NCI-H2081 treated with DMSO at 0.1 percent for 48 hours (cell line): ENCODE data around the gene OOSP2.
"Not testable (repeated sequence)": the region's sequence is repeated elsewhere in the genome, so short reads cannot be mapped to it uniquely, and the experiment has no call there.

Experiments used
- DNase-seq: peaks from one replicate; lab custom pipeline; 2025; lab: John Stamatoyannopoulos, UW

Gene OOSP2

DNA sequence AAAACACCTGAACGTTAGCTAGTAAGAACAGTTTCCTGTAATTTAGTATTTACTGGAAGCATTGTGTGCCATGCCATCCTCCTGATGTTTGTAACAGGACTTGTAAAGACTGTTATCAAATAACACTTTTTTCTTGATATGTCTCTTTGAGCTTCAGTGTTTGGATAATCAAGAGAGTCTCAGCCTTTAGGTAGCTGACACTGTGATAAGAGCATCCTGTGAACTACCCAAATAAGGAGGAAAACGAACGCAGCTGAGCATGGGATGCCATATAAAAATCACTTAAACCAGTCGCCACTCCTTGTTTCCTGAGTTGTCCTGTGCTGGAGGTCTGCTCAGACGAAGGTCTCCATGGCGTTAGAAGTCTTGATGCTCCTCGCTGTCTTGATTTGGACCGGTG lies at the start of gene OOSP2:
OOSP2 (plus strand) TSS at position 301 of the 400 bp plus-strand sequence; CDS start at position 352, 51 bp downstream.
- DNase-seq, result no peak

- DNase-seq, result no peak
These were observed 49.8 kb upstream of the OOSP2 start for GRCh38 chr11:59990421-59990820.

DNA sequence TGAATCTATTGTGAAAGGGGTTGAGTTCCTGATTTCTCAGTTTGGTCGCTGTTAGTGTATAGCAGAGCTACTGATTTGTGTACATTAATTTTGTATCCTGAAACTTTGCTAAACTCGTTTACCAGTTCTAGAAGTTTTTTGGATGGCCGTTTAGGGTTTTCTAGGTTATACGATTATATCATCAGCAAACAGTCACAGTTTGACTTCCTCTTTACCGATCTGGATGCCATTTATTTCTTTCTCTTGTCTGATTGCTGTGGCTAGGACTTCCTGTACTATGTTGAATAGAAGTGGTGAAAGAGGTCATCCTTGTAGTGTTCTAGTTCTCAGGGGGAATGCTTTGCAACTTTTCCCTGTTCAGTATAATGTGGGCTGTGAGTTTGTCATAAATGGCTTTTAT lies 47.8 kb upstream of the OOSP2 start:
- DNase-seq, result no peak

- no peak for DNase-seq
These were observed 42.4 kb upstream of the OOSP2 start for GRCh38 chr11:59997800-59998199.

GRCh38 chr11:59999691-60000090 lies 40.5 kb upstream of the OOSP2 start:
- DNase-seq, result no peak

- DNase-seq, result no peak
These were observed 36.5 kb upstream of the OOSP2 start for GRCh38 chr11:60003729-60004128.

GRCh38 chr11:60005360-60005759 lies 34.8 kb upstream of the OOSP2 start:
- DNase-seq, result no peak

GRCh38 chr11:60016881-60017280 lies 23.3 kb upstream of the OOSP2 start, which contains the start of gene OOSP4B:
TSS of gene OOSP4B (plus strand) at chr11:60017181.
- DNase-seq, result no peak

DNA sequence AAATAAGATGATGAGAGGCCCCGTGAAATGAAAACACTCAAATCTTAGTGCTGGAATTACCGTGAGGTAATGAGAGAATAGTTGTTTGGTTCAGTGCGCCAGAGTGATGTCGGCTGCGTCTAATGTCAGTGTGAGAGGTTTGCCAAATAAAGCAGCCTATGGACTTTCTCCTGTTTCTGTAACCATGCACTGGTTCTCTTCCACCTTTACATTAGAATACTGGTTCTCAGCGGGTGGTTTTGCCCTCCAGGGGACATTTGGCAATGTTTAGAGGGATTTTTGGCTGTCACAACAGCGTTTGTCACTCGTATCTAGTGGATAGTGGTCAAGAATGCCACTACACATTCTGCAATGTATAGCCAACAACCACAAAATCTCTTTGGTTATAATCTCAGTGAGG lies 22.2 kb upstream of the OOSP2 start:
- DNase-seq, result no peak

GRCh38 chr11:60020376-60020775 lies 19.8 kb upstream of the OOSP2 start:
- not testable (repeated sequence) for DNase-seq

DNA sequence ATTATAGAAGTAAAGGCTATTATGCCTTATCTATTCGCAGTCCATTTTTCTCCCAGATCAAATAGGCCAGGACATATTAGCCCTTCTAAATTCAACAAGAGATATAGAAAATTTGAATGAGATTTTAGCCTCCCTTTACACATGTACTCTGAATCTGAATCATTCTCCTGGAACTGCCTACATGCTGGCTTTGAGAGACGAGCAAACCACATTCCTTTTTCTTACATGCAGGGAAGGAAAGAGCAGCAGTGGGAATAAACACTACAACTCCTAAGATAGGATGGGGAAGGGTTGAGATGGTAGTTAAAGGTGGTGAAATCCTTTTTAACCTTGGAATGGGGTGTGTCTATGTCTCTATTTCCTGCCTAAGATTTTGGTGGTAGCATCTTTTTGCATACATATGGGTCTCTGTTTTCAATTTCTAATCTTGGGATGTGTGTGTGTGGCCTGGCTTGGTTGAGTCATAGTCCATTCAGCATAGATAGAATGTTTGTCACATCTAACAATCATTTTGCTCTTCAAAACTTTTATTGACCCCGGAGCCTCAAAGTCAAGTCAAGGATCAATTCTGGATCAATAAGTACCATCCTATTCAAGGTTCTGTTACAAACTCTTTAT lies 11.1 kb upstream of the OOSP2 start:
- DNase-seq, result no peak

- DNase-seq, result not testable (repeated sequence)
These were observed 10.2 kb downstream of the OOSP2 start for GRCh38 chr11:60050422-60050821.

DNA sequence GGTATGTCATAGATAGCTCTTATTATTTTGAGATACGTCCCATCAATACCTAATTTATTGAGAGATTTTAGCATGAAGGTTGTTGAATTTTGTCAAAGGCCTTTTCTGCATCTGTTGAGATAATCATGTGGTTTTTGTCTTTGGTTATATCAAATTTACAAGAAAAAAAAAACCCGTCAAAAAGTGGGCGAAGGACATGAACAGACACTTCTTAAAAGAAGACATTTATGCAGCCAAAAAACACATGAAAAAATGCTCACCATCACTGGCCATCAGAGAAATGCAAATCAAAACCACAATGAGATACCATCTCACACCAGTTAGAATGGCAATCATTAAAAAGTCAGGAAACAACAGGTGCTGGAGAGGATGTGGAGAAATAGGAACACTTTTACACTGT lies 10.6 kb downstream of the OOSP2 start:
- not testable (repeated sequence) for DNase-seq

DNA sequence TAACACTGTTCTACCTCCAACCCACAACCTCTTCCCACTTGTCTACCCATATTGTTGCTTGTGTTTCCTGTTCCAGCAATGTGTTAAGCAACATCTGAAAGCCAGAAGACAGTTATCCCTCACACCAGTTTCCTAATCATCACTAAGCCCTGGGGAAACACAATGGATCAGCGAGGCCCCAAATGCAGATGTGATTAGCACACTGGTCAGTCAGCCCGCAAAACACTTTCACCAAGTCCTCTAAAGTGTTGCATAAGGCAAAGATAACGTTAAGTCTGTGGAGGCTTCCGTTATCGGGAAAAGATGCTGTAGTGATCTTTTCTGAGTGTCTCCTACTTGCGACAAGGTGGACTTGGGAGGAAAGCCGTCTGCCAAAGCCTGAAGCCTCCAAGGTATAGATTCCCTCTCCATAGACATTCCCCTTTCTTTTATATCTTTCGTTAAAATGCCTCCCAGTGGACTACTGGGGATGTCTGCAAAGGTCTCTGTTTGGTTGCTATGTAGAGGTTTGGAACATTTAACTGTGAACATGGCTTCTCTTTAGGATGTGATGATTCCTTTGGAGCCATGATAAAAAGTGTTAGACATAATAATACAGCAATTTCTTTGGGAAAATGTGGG lies 16.2 kb downstream of the OOSP2 start, which contains the start of gene MS4A3:
MS4A3 (plus strand) TSS at position 317 of the 621 bp plus-strand sequence. CDS start 4,496 bp downstream, outside the sequence.
- no peak for DNase-seq

- no peak for DNase-seq
These were observed 18.8 kb downstream of the OOSP2 start for GRCh38 chr11:60059052-60059451.

GRCh38 chr11:60059521-60060240 lies 19.5 kb downstream of the OOSP2 start:
- no peak for DNase-seq

- no peak for DNase-seq
These were observed 23.9 kb downstream of the OOSP2 start for GRCh38 chr11:60064111-60064510.

DNA sequence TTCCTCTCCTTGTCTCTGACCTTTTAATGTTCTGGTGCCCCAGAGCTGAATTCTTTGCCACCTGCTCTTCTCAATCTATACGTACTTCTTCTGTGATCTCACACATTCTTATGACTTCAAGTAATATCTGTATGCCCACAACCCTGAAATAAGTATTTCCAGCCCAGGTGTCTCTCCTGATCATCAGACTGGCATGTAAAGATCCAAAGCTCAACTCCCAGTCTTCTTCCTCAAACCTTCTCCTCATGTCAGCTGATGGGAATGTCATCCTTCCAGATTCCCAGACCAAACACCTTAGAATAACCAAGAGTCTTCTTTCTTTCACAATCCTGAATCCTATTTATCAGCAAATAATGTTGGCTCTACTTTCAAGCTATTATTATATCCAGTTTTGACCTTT lies 25.6 kb downstream of the OOSP2 start:
- no peak for DNase-seq

DNA sequence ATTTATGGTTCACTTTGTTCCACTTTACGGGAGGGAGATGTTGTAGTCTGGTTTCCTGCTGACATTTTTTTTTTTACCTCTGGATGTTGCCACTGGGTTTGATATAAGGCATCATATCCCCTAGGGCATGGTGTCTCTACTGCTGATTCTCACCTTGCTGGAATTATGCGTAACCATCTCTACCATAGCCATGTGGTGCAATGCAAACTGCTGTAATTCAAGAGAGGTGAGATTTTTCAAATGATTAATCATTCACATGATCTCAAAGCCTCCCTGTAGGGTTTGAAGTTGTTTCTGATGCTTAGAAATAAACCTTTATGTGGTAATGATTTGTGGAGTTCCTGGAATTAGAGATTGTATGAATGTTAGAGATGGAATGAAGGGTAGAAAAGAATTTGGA lies 29.2 kb downstream of the OOSP2 start:
- no peak for DNase-seq

DNA sequence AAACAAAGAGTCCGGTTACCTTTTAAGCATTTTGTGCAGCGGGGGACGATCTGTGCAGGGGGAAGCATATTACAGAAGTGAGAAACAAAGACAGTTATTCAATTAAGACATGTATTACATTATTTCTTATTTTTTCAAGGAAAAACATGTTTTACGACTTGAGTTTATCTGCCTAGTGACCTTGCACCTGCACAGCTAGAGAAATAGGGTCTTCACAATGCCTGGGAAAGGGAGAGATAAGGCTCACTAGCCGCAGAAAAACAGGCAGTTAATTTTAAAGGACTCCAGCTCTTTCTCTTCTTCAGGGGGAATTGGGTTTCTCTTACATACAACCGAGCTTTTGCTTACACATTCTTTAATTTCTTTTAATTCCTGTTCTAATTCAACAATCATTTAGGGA lies 31.4 kb downstream of the OOSP2 start:
- DNase-seq, result not testable (repeated sequence)

GRCh38 chr11:60077216-60077817 lies 37.1 kb downstream of the OOSP2 start:
- DNase-seq, result no peak

GRCh38 chr11:60077981-60078380 lies 37.8 kb downstream of the OOSP2 start:
- no peak for DNase-seq

DNA sequence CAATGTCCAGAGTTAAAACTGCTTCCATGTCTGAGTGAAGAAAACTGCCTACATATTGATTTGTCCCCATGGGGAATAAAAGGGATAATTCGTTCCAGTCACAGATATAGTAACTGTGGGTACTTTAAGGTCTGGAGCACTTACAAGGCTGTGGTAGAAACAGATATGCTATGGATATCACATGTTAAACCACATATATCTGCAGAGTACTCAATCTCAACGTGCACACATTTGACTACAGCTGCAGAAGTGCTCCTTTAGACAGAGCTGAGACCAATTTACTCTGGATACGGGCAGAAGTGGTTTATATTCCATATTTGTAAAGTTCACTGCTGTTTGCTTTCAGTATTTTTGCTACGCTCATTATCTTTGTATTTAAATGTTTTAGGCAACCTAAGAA lies 38.5 kb downstream of the OOSP2 start:
- DNase-seq, result no peak
